Muscle of leg (tissue), 16 donors: Measurements from ENCODE around the gene SYCE1. TPM values are rescaled to one million over a fixed set of nuclear protein-coding genes. Genes with fewer than 3 reads are reported as not detected.
"Not testable (repeated sequence)": the region's sequence is repeated elsewhere in the genome, so short reads cannot be mapped to it uniquely, and the experiment has no call there.

Experiments used
- DNase-seq: peaks from one replicate; pipeline ENCODE4 v3.0.0; 2013
- H3K27ac ChIP-seq: one replicate; pipeline ENCODE4 v1.5.1; 2013; ENCODE audit warnings: mild to moderate bottlenecking, low read length, control low read depth
- H3K27me3 ChIP-seq: one replicate; pipeline ENCODE4 v1.6.1; 2013; ENCODE audit warnings: low read length; ENCODE audit not compliant: control insufficient read depth, insufficient read depth
- H3K36me3 ChIP-seq: one replicate; pipeline ENCODE4 v1.6.1; 2013; ENCODE audit warnings: low read length; ENCODE audit not compliant: control insufficient read depth, insufficient read depth
- H3K4me1 ChIP-seq: one replicate; pipeline ENCODE4 v1.6.1; 2013; ENCODE audit warnings: low read length; ENCODE audit not compliant: control insufficient read depth, insufficient read depth
- H3K4me3 ChIP-seq: one replicate; pipeline ENCODE4 v1.5.1; 2013; ENCODE audit warnings: low read length, control low read depth
- H3K9me3 ChIP-seq: replicated peaks from 2 replicates; pipeline ENCODE4 v1.6.1; 2013; ENCODE audit warnings: low read depth, low read length; ENCODE audit not compliant: control insufficient read depth
- WGBS: methylation state at CpG from one replicate; pipeline ENCODE4 v1.1.5; 2013; ENCODE audit warnings: missing lambda C conversion rate; ENCODE audit not compliant: insufficient coverage; 5-methylcytosine and 5-hydroxymethylcytosine counted together
- long read RNA-seq, 11 donors: transcript quantifications; one replicate each; lab custom pipeline, GENCODE V29; 2026
- polyA plus RNA-seq, 8 donors: library from polyadenylated mRNA; unstranded; fragments of 120-200 nt; gene quantifications; one replicate each; pipeline versions ENCODE4 v1.2.1 to v1.2.3, GENCODE V29; 2013; ENCODE audit warnings: inconsistent platforms in 1 of 8, low replicate concordance in 1 of 8; ENCODE audit not compliant: insufficient read length in 8 of 8, insufficient read depth in 1 of 8
- total RNA-seq: library from RNA; stranded (reverse); fragments of 120-200 nt; gene quantifications from one replicate; pipeline ENCODE4 v1.2.4, GENCODE V29; 2013

Gene SYCE1
- total RNA-seq (0.13 TPM), polyA plus RNA-seq (under 1 TPM; 0.11 to 0.56 (median 0.33) TPM)
- long read RNA-seq, donor 1 = 0 reads
- long read RNA-seq, donor 2 = 0 reads
- long read RNA-seq, donor 3 = 0 reads
- long read RNA-seq, donor 4 = 0 reads
- long read RNA-seq, donor 5 = 0 reads
- long read RNA-seq, donor 6 = 0 reads
- long read RNA-seq, donor 7 = 0 reads
- long read RNA-seq, donor 8 = 0 reads
- long read RNA-seq, donor 9 = 0 reads
- long read RNA-seq, donor 10 = 0 reads
- long read RNA-seq, donor 11 = 0 reads

GRCh38 chr10:133565441-133566294 lies at the start of gene SYCE1:
TSS of gene SYCE1 (minus strand) at chr10:133565583. CDS start at chr10:133565529, 54 bp downstream.
- Histone ChIP-seq H3K4me1 (no peaks in the 10 kb centered on the region), H3K36me3 (no peaks in the 10 kb centered on the region), H3K27me3 (peaks cover 2% of the 10 kb centered on the region), H3K9me3 (peaks cover 6% of the 10 kb centered on the region), H3K27ac (no peak within 1 kb of the TSS), H3K4me3 (no peak within 1 kb of the TSS)
- WGBS = 65% methylated on average over 77 of the region's 77 CpGs
- no peak for DNase-seq

DNA sequence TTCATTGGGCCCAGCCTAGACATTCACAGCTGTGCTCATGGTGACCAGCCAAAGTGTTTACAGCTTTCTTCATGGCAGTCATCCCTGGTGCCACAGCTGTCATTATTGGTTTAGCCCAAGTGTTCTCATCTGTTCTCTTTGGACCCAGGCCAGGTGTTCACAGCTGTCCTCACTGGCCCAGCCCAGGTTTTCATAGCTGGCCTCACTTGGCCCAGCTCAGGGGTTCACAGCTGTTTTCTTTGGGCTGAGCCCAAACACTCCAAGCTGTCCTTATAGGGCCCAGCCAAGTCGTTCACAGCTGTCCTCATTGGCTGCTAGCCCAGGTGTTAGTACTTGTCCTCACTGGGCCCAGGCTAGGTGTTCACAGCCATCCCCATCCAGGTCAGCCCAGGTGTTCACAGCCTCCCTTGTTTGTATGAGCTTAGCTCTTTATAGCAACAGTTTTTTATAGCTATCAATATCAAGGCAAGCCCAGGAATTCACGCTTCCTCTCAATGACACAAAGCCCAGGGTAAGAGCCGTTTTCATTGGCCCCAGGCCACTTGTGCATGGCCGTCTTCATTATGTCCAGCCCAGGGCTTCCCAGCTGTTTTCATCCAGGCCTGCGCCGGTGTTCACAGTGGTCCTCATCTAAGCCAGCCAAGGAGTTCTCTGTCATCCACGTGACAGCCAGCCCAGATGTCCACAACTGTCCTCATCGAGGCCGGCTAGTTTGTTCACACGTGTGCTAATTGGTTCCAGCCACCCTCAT lies 49.6 kb upstream of the SYCE1 start:
- DNase-seq = peak; percentile 10

GRCh38 chr10:133613699-133614098 lies 48.3 kb upstream of the SYCE1 start:
- no peaks in the 10 kb centered on the region for H3K27me3 ChIP-seq
- H3K9me3 ChIP-seq = peaks cover 12% of the 10 kb centered on the region
- DNase-seq = no peak
- H3K4me1 ChIP-seq = peaks cover 2% of the 10 kb centered on the region
- H3K36me3 ChIP-seq = no peaks in the 10 kb centered on the region
- 69% methylated on average over 4 of the region's 6 CpGs for WGBS
- no peak overlapping the region for H3K27ac ChIP-seq
- no peak overlapping the region for H3K4me3 ChIP-seq

More for the DNA sequence above, 49.6 kb upstream of the SYCE1 start:
- 83% methylated on average over 10 of the region's 10 CpGs for WGBS
- H3K9me3 ChIP-seq = peaks cover 15% of the 10 kb centered on the region
- peaks cover 4% of the 10 kb centered on the region for H3K27me3 ChIP-seq
- H3K4me1 ChIP-seq = peaks cover 2% of the 10 kb centered on the region
- H3K4me3 ChIP-seq = no peak overlapping the region
- no peaks in the 10 kb centered on the region for H3K36me3 ChIP-seq
- no peak overlapping the region for H3K27ac ChIP-seq

DNA sequence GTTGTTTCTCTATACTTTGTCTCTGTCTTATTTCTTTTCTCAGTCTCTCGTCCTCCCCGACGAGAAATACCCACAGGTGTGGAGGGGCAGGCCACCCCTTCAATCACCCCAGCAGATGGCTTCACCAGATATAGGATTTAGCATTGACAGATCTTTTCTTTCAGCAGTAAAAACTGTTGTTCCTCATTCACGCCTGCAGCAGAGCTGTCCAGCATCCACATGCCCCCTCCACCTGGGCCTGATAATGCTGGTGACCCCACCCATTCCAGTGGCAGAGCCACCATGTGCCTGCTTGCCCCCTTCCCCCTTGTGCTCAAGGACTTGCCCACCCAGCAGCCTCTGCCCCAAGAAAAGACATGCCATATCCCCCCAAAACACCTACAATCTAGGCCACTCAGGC lies 45.7 kb upstream of the SYCE1 start:
- Histone ChIP-seq H3K36me3 (no peaks in the 10 kb centered on the region), H3K9me3 (peaks cover 10% of the 10 kb centered on the region), H3K4me3 (no peak overlapping the region), H3K4me1 (no peaks in the 10 kb centered on the region), H3K27me3 (no peaks in the 10 kb centered on the region), H3K27ac (no peak overlapping the region)
- WGBS = no CpG with 5 or more reads among the region's 4 CpGs
- DNase-seq = no peak

DNA sequence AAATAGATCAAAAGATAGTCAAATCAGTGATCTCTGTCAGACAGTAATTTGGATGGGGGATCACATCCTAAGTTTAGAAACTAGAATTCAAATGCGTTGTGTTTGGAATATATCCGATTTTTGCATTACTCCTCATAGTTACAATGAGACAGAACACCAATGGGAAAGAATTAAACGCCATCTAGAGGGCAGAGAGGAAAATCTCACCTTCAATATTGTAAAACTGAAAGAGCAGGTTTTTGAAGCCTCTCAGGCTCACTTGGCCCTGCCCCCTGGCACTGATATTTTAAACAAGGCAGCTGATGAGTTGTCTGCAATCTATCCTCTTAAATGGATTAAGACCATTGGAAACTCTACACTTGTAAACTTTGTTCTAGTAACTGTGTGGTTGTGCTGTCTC lies 43.5 kb upstream of the SYCE1 start:
- peaks cover 3% of the 10 kb centered on the region for H3K27me3 ChIP-seq
- peak; percentile 25 for DNase-seq
- WGBS = no CpG with 5 or more reads among the region's 3 CpGs
- H3K9me3 ChIP-seq = peaks cover 3% of the 10 kb centered on the region
- H3K4me1 ChIP-seq = no peaks in the 10 kb centered on the region
- H3K27ac ChIP-seq = no peak overlapping the region
- H3K36me3 ChIP-seq = no peaks in the 10 kb centered on the region
- no peak overlapping the region for H3K4me3 ChIP-seq

DNA sequence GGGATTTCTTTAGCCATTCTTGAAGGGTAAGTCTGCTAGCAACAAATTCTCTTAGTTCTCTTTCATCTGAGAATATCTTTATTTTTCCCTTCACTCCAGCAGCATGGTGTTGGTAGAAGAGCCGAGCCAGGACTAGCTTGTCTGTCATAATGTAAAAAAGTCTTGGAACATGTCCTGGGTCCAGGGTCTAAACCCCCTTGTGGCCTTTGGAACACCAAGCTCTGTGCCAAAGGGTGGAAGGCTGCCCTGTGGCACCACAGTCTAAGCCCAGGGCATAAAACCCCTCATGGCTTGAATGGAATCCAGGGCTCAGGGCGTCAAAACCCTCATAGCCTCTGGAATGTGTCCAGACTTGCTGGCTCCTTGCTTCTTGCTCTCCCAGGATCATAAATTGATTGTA lies 38.1 kb upstream of the SYCE1 start:
- not testable (repeated sequence) for DNase-seq, H3K27ac ChIP-seq, H3K4me3 ChIP-seq, H3K4me1 ChIP-seq, H3K27me3 ChIP-seq, H3K9me3 ChIP-seq, H3K36me3 ChIP-seq
- 82% methylated on average over 2 of the region's 2 CpGs for WGBS

DNA sequence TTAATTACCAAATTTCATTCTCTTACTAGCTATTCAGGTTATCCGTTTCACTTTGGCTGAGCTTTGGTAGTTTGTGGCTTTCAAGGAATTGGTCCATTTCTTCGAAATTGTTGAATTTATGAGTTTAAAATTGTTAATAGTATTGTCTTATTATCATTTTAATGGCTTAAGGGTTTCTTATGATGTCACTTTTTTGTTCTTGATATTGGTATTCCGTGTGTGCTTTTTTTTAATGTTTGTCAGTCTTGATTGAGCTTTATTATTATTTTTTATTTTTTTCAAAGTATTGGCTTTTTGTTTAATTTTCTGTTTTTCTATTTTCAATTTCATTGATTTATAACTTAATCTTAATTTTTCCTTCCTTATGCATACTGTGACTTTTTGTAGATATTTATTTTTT lies 35.3 kb upstream of the SYCE1 start:
- H3K4me3 ChIP-seq = no peak overlapping the region
- H3K4me1 ChIP-seq = no peaks in the 10 kb centered on the region
- no CpG with 5 or more reads among the region's 3 CpGs for WGBS
- no peak for DNase-seq
- H3K27ac ChIP-seq = no peak overlapping the region
- peaks cover 5% of the 10 kb centered on the region for H3K27me3 ChIP-seq
- no peaks in the 10 kb centered on the region for H3K9me3 ChIP-seq
- H3K36me3 ChIP-seq = no peaks in the 10 kb centered on the region

DNA sequence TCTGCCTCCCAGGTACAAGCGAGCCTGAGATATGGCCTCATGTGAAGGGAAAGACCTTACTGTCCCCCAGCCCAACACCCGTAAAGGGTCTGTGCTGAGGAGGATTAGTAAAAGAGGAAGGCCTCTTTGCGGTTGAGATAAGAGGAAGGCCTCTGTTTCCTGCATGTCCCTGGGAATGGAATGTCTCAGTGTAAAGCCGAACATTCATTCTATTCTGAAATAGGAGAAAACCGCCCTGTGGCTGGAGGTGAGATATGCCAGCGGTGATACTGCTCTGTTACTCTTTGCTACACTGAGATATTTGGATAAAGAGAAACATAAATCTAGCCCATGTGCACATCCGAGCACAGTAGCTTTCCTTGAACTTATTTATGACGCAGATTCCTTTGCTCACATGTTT lies 34.5 kb upstream of the SYCE1 start:
- H3K4me1 ChIP-seq, H3K27ac ChIP-seq, H3K9me3 ChIP-seq, DNase-seq, H3K27me3 ChIP-seq, H3K4me3 ChIP-seq, H3K36me3 ChIP-seq: not testable (repeated sequence)
- no CpG with 5 or more reads among the region's 8 CpGs for WGBS

GRCh38 chr10:133592716-133593115 lies 27.3 kb upstream of the SYCE1 start:
- Histone ChIP-seq H3K27me3 (peaks cover 5% of the 10 kb centered on the region), H3K9me3 (no peaks in the 10 kb centered on the region)

GRCh38 chr10:133590970-133591359 lies 25.6 kb upstream of the SYCE1 start:
- H3K27me3 ChIP-seq = peaks cover 5% of the 10 kb centered on the region
- 79% methylated on average over 9 of the region's 10 CpGs for WGBS

More at GRCh38 chr10:133592716-133593115, 27.3 kb upstream of the SYCE1 start:
- DNase-seq = no peak
- Histone ChIP-seq H3K27ac (no peak overlapping the region), H3K36me3 (no peaks in the 10 kb centered on the region), H3K4me1 (no peaks in the 10 kb centered on the region), H3K4me3 (no peak overlapping the region)
- 93% methylated on average over 3 of the region's 6 CpGs for WGBS

More at GRCh38 chr10:133590970-133591359, 25.6 kb upstream of the SYCE1 start:
- Histone ChIP-seq H3K4me1 (no peaks in the 10 kb centered on the region), H3K27ac (no peak overlapping the region), H3K36me3 (no peaks in the 10 kb centered on the region), H3K4me3 (no peak overlapping the region), H3K9me3 (no peaks in the 10 kb centered on the region)
- DNase-seq = no peak
